ENCODE measurements around the gene SHANK2. TPM values are rescaled to one million over a fixed set of nuclear protein-coding genes. Genes with fewer than 3 reads are reported as not detected.

SHANK2 gene
- total RNA-seq, 1 experiment from 2014 or later: 0.71 TPM

DNA sequence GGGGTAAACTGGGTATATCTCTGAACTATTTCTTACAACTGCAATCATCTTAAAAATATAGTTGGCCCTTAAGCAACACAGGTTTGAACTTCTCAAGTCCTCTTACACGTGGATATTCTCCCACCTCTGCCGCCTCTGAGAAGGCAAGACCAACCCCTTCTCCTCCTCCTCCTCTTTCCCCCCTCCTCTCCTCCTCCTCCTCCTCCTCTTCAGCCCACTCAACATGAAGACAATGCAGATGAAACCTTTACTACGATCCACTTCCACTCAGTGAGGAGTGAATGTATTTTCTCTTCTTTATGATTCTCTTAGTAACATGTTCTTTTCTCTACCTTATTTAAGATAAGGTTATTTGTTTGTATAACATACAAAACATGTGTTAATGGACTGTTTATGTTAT, 20.0 kb downstream of the SHANK2 start:
- DNase-seq (ENCODE audit: low spot score): no peak
- intact Hi-C loops (cut with micrococcal nuclease; ENCODE audit: unreplicated experiment): no loop called here
- no peaks in the 10 kb centered on the region for H3K4me1 ChIP-seq (ENCODE audit: insufficient read depth, low read length, poor library complexity, severe bottlenecking)
- H3K9me3 ChIP-seq (ENCODE audit: low read depth, low read length, poor library complexity, severe bottlenecking): peaks cover 3% of the 10 kb centered on the region
- no peaks in the 10 kb centered on the region for H3K36me3 ChIP-seq (ENCODE audit: insufficient read depth, low read length, poor library complexity, severe bottlenecking)
- no peak for TF ChIP-seq EZH2 (IDR thresholded peaks at IDR 0.05; ENCODE audit: borderline replicate concordance, low read depth, low read length, poor library complexity, severe bottlenecking)
- TF ChIP-seq, protein P1, sequence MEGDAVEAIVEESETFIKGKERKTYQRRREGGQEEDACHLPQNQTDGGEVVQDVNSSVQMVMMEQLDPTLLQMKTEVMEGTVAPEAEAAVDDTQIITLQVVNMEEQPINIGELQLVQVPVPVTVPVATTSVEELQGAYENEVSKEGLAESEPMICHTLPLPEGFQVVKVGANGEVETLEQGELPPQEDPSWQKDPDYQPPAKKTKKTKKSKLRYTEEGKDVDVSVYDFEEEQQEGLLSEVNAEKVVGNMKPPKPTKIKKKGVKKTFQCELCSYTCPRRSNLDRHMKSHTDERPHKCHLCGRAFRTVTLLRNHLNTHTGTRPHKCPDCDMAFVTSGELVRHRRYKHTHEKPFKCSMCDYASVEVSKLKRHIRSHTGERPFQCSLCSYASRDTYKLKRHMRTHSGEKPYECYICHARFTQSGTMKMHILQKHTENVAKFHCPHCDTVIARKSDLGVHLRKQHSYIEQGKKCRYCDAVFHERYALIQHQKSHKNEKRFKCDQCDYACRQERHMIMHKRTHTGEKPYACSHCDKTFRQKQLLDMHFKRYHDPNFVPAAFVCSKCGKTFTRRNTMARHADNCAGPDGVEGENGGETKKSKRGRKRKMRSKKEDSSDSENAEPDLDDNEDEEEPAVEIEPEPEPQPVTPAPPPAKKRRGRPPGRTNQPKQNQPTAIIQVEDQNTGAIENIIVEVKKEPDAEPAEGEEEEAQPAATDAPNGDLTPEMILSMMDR (conservative IDR thresholded peaks at IDR 0.05; ENCODE audit: low read depth, low read length): no peak
- H3K27me3 ChIP-seq (replicated peaks; ENCODE audit: insufficient read depth, low read depth, low read length, poor library complexity): no peaks in the 10 kb centered on the region
- ChIA-PET POLR2A (ENCODE audit: low non-redundant PET) (no interaction called here), CTCF (no interaction called here)
- BruUV-seq (replicated peaks): no TSS peak
- H3K4me3 ChIP-seq (ENCODE audit: low read depth, low read length, poor library complexity, severe bottlenecking): no peak overlapping the region
- no peak overlapping the region for H3K27ac ChIP-seq (ENCODE audit: low read depth, low read length, poor library complexity, severe bottlenecking)

DNA sequence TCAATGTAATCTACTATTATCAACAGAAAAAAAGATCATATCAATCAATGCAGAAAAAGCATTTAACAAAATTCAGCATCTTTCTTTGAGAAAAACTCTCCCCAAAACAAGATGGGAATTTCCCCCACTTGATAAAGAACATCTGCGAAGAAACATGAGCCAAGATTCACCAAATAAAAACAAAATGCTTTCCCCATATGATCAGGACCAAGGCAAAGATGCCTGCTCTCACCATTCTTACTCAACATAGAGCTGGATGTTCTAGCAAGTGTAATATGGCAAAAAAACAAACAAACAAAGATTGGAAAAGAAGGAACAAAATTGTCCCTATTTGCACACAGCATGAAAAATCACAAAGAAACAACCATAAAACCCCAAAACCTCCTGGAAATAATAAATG, 23.4 kb downstream of the SHANK2 start:
- Histone ChIP-seq H3K36me3 (ENCODE audit: insufficient read depth, low read length, poor library complexity, severe bottlenecking) (no peaks in the 10 kb centered on the region), H3K9me3 (ENCODE audit: low read depth, low read length, poor library complexity, severe bottlenecking) (peaks cover 16% of the 10 kb centered on the region), H3K4me1 (ENCODE audit: insufficient read depth, low read length, poor library complexity, severe bottlenecking) (no peaks in the 10 kb centered on the region), H3K27ac (ENCODE audit: low read depth, low read length, poor library complexity, severe bottlenecking) (no peak overlapping the region), H3K4me3 (ENCODE audit: low read depth, low read length, poor library complexity, severe bottlenecking) (no peak overlapping the region), H3K27me3 (replicated peaks; ENCODE audit: insufficient read depth, low read depth, low read length, poor library complexity) (no peaks in the 10 kb centered on the region)
- intact Hi-C loops (cut with micrococcal nuclease; ENCODE audit: unreplicated experiment): no loop called here
- no TSS peak for BruUV-seq (replicated peaks)
- TF ChIP-seq, protein P1 (conservative IDR thresholded peaks at IDR 0.05; ENCODE audit: low read depth, low read length): no peak
- TF ChIP-seq EZH2 (IDR thresholded peaks at IDR 0.05; ENCODE audit: borderline replicate concordance, low read depth, low read length, poor library complexity, severe bottlenecking): no peak
- POLR2A ChIA-PET (ENCODE audit: low non-redundant PET): no interaction called here
- CTCF ChIA-PET: no interaction called here
- DNase-seq (ENCODE audit: low spot score): no peak

DNA sequence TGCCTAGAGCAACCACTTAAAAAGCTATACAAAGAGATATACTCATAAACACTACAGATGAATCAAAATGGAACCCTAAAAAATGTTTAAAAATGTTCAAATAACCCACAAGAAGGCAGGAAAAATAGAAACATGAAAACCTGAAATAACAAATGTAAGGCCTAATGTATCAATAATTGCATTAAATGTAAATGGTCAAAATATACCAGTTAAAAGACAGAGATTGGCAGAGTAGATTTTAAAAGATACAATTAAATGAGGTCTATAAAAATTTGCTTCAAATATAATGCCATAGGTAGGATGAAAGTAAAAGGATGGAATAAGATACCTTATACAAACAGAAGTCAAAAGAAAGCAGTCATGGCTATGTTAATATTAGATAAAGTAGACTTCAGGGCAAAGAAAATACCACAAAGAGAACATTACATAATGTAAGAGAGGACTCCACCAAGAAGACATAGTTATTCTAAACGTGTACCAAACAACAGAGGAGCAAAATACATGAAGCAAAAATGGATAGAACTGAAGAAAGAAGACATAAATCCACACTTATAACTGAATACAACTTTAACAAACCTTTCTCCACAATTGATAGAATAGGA, 25.2 kb downstream of the SHANK2 start:
- no peak for DNase-seq (ENCODE audit: low spot score)
- no TSS peak for BruUV-seq (replicated peaks)
- intact Hi-C loops (cut with micrococcal nuclease; ENCODE audit: unreplicated experiment): no loop called here
- Histone ChIP-seq H3K9me3 (ENCODE audit: low read depth, low read length, poor library complexity, severe bottlenecking) (peaks cover 16% of the 10 kb centered on the region), H3K36me3 (ENCODE audit: insufficient read depth, low read length, poor library complexity, severe bottlenecking) (no peaks in the 10 kb centered on the region), H3K27ac (ENCODE audit: low read depth, low read length, poor library complexity, severe bottlenecking) (no peak overlapping the region), H3K4me3 (ENCODE audit: low read depth, low read length, poor library complexity, severe bottlenecking) (no peak overlapping the region), H3K27me3 (replicated peaks; ENCODE audit: insufficient read depth, low read depth, low read length, poor library complexity) (no peaks in the 10 kb centered on the region), H3K4me1 (ENCODE audit: insufficient read depth, low read length, poor library complexity, severe bottlenecking) (no peaks in the 10 kb centered on the region)
- TF ChIP-seq, protein P1 (conservative IDR thresholded peaks at IDR 0.05; ENCODE audit: low read depth, low read length): no peak
- no peak for TF ChIP-seq EZH2 (IDR thresholded peaks at IDR 0.05; ENCODE audit: borderline replicate concordance, low read depth, low read length, poor library complexity, severe bottlenecking)
- POLR2A ChIA-PET (ENCODE audit: low non-redundant PET): no interaction called here
- CTCF ChIA-PET: no interaction called here
